Parathyroid adenoma (tissue), 2 donors: Measurements from ENCODE around the gene L1TD1.

ENCODE experiments used
- H2AFZ ChIP-seq: fragments of 300-600 bp; sonication (generic); one replicate; pipeline ENCODE4 v1.7.0; 2017; ENCODE audit warnings: antibody characterized with exemption, mild to moderate bottlenecking
- H3K27ac ChIP-seq: fragments of 300-600 bp; sonication (generic); one replicate; pipeline ENCODE4 v1.7.0; 2017
- H3K27me3 ChIP-seq: fragments of 300-600 bp; sonication (generic); one replicate; pipeline ENCODE4 v1.7.0; 2017; ENCODE audit warnings: low read length; ENCODE audit not compliant: control insufficient read depth, insufficient read depth
- H3K36me3 ChIP-seq: fragments of 300-600 bp; sonication (generic); one replicate; pipeline ENCODE4 v1.7.0; 2017; ENCODE audit warnings: low read length; ENCODE audit not compliant: control insufficient read depth, insufficient read depth
- H3K4me1 ChIP-seq: fragments of 300-600 bp; sonication (generic); one replicate; pipeline ENCODE4 v1.7.0; 2017; ENCODE audit warnings: control low read depth
- H3K4me2 ChIP-seq: fragments of 300-600 bp; sonication (generic); one replicate; pipeline ENCODE4 v1.7.0; 2017; ENCODE audit warnings: low read length
- H3K4me3 ChIP-seq: fragments of 300-600 bp; sonication (generic); one replicate; pipeline ENCODE4 v1.7.0; 2017; ENCODE audit warnings: low read depth, low read length
- H3K79me2 ChIP-seq: fragments of 300-600 bp; sonication (generic); one replicate; pipeline ENCODE4 v1.7.0; 2017; ENCODE audit warnings: control low read depth
- H3K9ac ChIP-seq: fragments of 300-600 bp; sonication (generic); one replicate; pipeline ENCODE4 v1.7.0; 2017; ENCODE audit warnings: mild to moderate bottlenecking
- H3K9me3 ChIP-seq: fragments of 300-600 bp; sonication (generic); one replicate; pipeline ENCODE4 v1.7.0; 2017; ENCODE audit warnings: low read length; ENCODE audit not compliant: control insufficient read depth
- CTCF ChIP-seq: fragments of 300-600 bp; sonication (generic); IDR thresholded peaks from one replicate; pipeline ENCODE4 v1.7.0; 2017; ENCODE audit warnings: antibody characterized with exemption, mild to moderate bottlenecking
- donor health status: primary hyperparathyroidism.

Gene L1TD1

GRCh38 chr1:62187548-62187947, 7.1 kb upstream of the L1TD1 start:
- H3K9ac ChIP-seq, result no peak overlapping the region
- no peak overlapping the region for H3K4me2 ChIP-seq
- no peak overlapping the region for H3K4me3 ChIP-seq
- H3K27me3 ChIP-seq, result no peaks in the 10 kb centered on the region
- no peak for TF ChIP-seq CTCF
- no peaks in the 10 kb centered on the region for H3K4me1 ChIP-seq
- H3K9me3 ChIP-seq, result no peaks in the 10 kb centered on the region
- no peak overlapping the region for H3K27ac ChIP-seq
- no peak overlapping the region for H2AFZ ChIP-seq
- no peaks in the 10 kb centered on the region for H3K79me2 ChIP-seq
- no peaks in the 10 kb centered on the region for H3K36me3 ChIP-seq

- Histone ChIP-seq H3K79me2 (no peaks in the 10 kb centered on the region), H3K9me3 (no peaks in the 10 kb centered on the region)
These were observed 6.5 kb upstream of the L1TD1 start for GRCh38 chr1:62188111-62188510.

GRCh38 chr1:62196086-62196690, 1.5 kb downstream of the L1TD1 start:
- Histone ChIP-seq H3K4me1 (no peaks in the 10 kb centered on the region), H3K9me3 (no peaks in the 10 kb centered on the region), H3K36me3 (no peaks in the 10 kb centered on the region), H3K4me2 (no peak overlapping the region), H2AFZ (no peak overlapping the region), H3K27me3 (no peaks in the 10 kb centered on the region), H3K9ac (no peak overlapping the region), H3K79me2 (no peaks in the 10 kb centered on the region), H3K4me3 (no peak overlapping the region), H3K27ac (no peak overlapping the region)
- TF ChIP-seq CTCF, result no peak

More at GRCh38 chr1:62188111-62188510, 6.5 kb upstream of the L1TD1 start:
- Histone ChIP-seq H3K27ac (no peak overlapping the region), H3K27me3 (no peaks in the 10 kb centered on the region), H3K9ac (no peak overlapping the region), H3K36me3 (no peaks in the 10 kb centered on the region), H2AFZ (no peak overlapping the region), H3K4me3 (no peak overlapping the region), H3K4me1 (no peaks in the 10 kb centered on the region), H3K4me2 (no peak overlapping the region)
- TF ChIP-seq CTCF, result no peak

- no peak overlapping the region for H2AFZ ChIP-seq
- no peak overlapping the region for H3K4me2 ChIP-seq
- H3K36me3 ChIP-seq, result no peaks in the 10 kb centered on the region
- H3K9ac ChIP-seq, result no peak overlapping the region
- TF ChIP-seq CTCF, result no peak
- no peaks in the 10 kb centered on the region for H3K4me1 ChIP-seq
- no peak overlapping the region for H3K4me3 ChIP-seq
- no peaks in the 10 kb centered on the region for H3K79me2 ChIP-seq
- H3K27ac ChIP-seq, result no peak overlapping the region
- no peaks in the 10 kb centered on the region for H3K27me3 ChIP-seq
- H3K9me3 ChIP-seq, result no peaks in the 10 kb centered on the region
These were observed 3.6 kb downstream of the L1TD1 start for GRCh38 chr1:62198069-62198780.

- H2AFZ ChIP-seq, result no peak overlapping the region
- no peak overlapping the region for H3K27ac ChIP-seq
- H3K9ac ChIP-seq, result no peak overlapping the region
- H3K4me2 ChIP-seq, result no peak overlapping the region
- no peaks in the 10 kb centered on the region for H3K9me3 ChIP-seq
- H3K4me3 ChIP-seq, result no peak overlapping the region
- H3K36me3 ChIP-seq, result no peaks in the 10 kb centered on the region
- H3K4me1 ChIP-seq, result no peaks in the 10 kb centered on the region
- H3K79me2 ChIP-seq, result no peaks in the 10 kb centered on the region
- no peaks in the 10 kb centered on the region for H3K27me3 ChIP-seq
- no peak for TF ChIP-seq CTCF
These were observed 4.1 kb downstream of the L1TD1 start for GRCh38 chr1:62198781-62199125.
